ENCODE measurements around the gene IRF2BP2.

DNA sequence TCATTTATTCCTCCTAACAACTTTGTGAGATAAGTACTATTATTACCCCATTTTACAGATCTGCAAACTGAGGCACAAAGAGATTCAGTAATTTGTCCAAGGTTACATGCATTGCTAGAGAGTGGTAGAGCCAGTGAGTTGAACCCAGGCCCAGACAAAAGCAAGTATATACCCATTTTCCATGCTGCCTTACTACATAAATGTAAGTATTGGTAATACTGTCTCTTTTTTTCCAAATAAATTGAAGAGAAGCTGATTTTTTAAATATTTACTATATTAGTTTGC, 33.8 kb upstream of the IRF2BP2 start:
- no peak for TF ChIP-seq EZH2 (IDR thresholded peaks at IDR 0.05; ENCODE audit: insufficient read depth, low read length)
- TF ChIP-seq, protein P1, sequence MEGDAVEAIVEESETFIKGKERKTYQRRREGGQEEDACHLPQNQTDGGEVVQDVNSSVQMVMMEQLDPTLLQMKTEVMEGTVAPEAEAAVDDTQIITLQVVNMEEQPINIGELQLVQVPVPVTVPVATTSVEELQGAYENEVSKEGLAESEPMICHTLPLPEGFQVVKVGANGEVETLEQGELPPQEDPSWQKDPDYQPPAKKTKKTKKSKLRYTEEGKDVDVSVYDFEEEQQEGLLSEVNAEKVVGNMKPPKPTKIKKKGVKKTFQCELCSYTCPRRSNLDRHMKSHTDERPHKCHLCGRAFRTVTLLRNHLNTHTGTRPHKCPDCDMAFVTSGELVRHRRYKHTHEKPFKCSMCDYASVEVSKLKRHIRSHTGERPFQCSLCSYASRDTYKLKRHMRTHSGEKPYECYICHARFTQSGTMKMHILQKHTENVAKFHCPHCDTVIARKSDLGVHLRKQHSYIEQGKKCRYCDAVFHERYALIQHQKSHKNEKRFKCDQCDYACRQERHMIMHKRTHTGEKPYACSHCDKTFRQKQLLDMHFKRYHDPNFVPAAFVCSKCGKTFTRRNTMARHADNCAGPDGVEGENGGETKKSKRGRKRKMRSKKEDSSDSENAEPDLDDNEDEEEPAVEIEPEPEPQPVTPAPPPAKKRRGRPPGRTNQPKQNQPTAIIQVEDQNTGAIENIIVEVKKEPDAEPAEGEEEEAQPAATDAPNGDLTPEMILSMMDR (IDR thresholded peaks at IDR 0.05; ENCODE audit: insufficient read depth, low read depth, low read length) = no peak
